WERI-Rb-1 (cell line): ENCODE data around the gene RNF126.
"Not testable (repeated sequence)": the region's sequence is repeated elsewhere in the genome, so short reads cannot be mapped to it uniquely, and the experiment has no call there.

ENCODE experiments used
- DNase-seq: peaks from one replicate; pipeline ENCODE4 v3.0.0-alpha.2; 2020
- H3K27ac ChIP-seq: fragments of 250-450 bp; sonication (Bioruptor Pico); 2 replicates; pipeline ENCODE4 v1.5.1; 2020; ENCODE audit warnings: mild to moderate bottlenecking, moderate library complexity
- H3K27me3 ChIP-seq: fragments of 250-450 bp; sonication (Bioruptor Pico); 2 replicates; pipeline ENCODE4 v1.5.1; 2021; ENCODE audit warnings: mild to moderate bottlenecking, low read depth, moderate library complexity; ENCODE audit not compliant: insufficient read depth, severe bottlenecking
- H3K36me3 ChIP-seq: fragments of 250-450 bp; sonication (Bioruptor Pico); 2 replicates; pipeline ENCODE4 v1.5.1; 2020; ENCODE audit warnings: mild to moderate bottlenecking, moderate library complexity
- H3K4me3 ChIP-seq: 2 replicates; pipeline ENCODE4 v1.5.1; 2011; ENCODE audit warnings: low read depth, mild to moderate bottlenecking, control low read depth, low read length
- H3K9me3 ChIP-seq: fragments of 250-450 bp; sonication (Bioruptor Pico); 2 replicates; pipeline ENCODE4 v1.5.1; 2021; ENCODE audit warnings: mild to moderate bottlenecking, moderate library complexity; ENCODE audit not compliant: severe bottlenecking
- CTCF ChIP-seq: IDR thresholded peaks from 2 replicates; pipeline ENCODE4 v1.5.1; 2011; ENCODE audit warnings: low read depth, mild to moderate bottlenecking, control low read depth, inconsistent platforms, low read length

RNF126 gene

DNA sequence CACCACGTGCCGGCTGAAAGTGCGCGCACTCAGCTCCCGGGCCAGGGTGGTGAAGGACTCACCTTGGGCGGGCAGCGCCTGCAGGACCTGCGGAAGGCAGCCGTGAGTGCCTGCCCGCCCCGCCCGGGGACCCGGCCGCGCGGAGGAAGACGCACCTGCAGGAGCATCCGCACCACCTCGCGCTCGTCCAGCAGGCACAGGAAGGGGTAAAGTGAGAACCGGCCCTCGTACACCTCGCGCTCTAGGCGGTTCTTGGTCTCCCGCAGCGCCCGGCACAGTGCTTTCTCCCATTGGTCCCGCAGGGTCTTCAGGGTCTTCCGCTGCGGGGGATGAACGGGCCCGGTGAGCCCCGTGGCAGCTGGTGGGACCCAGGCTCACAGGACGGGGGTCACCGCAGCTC lies 40.3 kb downstream of the RNF126 start:
- no peaks in the 10 kb centered on the region for H3K9me3 ChIP-seq
- no peak for DNase-seq
- TF ChIP-seq CTCF = no peak
- no peak overlapping the region for H3K27ac ChIP-seq
- no peak overlapping the region for H3K4me3 ChIP-seq
- peaks cover 66% of the 10 kb centered on the region for H3K36me3 ChIP-seq
- no peaks in the 10 kb centered on the region for H3K27me3 ChIP-seq

- H3K4me3 ChIP-seq = no peak overlapping the region
- no peak for DNase-seq
- no peak overlapping the region for H3K27ac ChIP-seq
- no peak for TF ChIP-seq CTCF
- peaks cover 62% of the 10 kb centered on the region for H3K36me3 ChIP-seq
- H3K9me3 ChIP-seq = no peaks in the 10 kb centered on the region
- no peaks in the 10 kb centered on the region for H3K27me3 ChIP-seq
Measured at GRCh38 chr19:621819-622218, 41.2 kb downstream of the RNF126 start.

DNA sequence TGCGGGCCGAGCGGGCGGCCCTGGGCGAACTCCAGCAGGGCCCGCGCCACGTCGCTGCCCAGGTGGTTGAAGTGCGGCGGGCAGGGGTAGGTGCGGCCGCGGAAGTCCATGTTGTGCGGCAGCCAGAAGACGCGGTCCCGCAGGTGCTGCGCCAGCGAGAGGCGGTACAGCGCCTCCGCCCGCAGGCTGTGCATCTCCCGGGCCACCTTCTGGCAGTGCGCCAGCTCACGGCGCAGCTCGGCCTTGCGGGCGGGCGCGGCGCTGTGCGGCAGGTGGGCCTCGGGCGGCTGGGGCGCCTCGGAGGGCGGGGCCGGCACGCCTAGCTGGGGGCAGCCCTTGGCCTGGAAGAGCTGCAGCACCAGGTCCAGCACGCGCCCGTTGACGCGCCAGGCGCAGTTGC lies 41.8 kb downstream of the RNF126 start:
- peaks cover 62% of the 10 kb centered on the region for H3K36me3 ChIP-seq
- H3K27ac ChIP-seq, H3K9me3 ChIP-seq, DNase-seq, H3K4me3 ChIP-seq, H3K27me3 ChIP-seq: not testable (repeated sequence)

GRCh38 chr19:620166-620862 lies 42.7 kb downstream of the RNF126 start:
- no peak overlapping the region for H3K27ac ChIP-seq
- no peak for DNase-seq
- no peaks in the 10 kb centered on the region for H3K9me3 ChIP-seq
- peaks cover 58% of the 10 kb centered on the region for H3K36me3 ChIP-seq
- no peaks in the 10 kb centered on the region for H3K27me3 ChIP-seq
- H3K4me3 ChIP-seq = no peak overlapping the region
- TF ChIP-seq CTCF = no peak

- no peak for TF ChIP-seq CTCF
- Histone ChIP-seq H3K27ac (no peak overlapping the region), H3K36me3 (peaks cover 59% of the 10 kb centered on the region), H3K9me3 (no peaks in the 10 kb centered on the region), H3K4me3 (no peak overlapping the region), H3K27me3 (no peaks in the 10 kb centered on the region)
- DNase-seq = no peak
Measured at GRCh38 chr19:619286-620002, 43.6 kb downstream of the RNF126 start.

- no peak overlapping the region for H3K27ac ChIP-seq
- no peaks in the 10 kb centered on the region for H3K27me3 ChIP-seq
- TF ChIP-seq CTCF = no peak
- peaks cover 59% of the 10 kb centered on the region for H3K36me3 ChIP-seq
- no peak for DNase-seq
- no peaks in the 10 kb centered on the region for H3K9me3 ChIP-seq
- H3K4me3 ChIP-seq = no peak overlapping the region
Measured at GRCh38 chr19:618674-619285, 44.2 kb downstream of the RNF126 start.
